Measurements from ENCODE around the gene RMND5B. TPM values are rescaled to one million over a fixed set of nuclear protein-coding genes. Genes with fewer than 3 reads are reported as not detected.

The RMND5B gene
- total and polyA plus RNA-seq, 7 donors = 25.2 to 44.8 (median 37.5) TPM

- Histone ChIP-seq H3K4me1 (no peaks in the 10 kb centered on the region), H3K36me3 (no peaks in the 10 kb centered on the region), H3K27me3 (no peaks in the 10 kb centered on the region), H3K9me3 (no peaks in the 10 kb centered on the region), H3K27ac (no peak overlapping the region), H3K4me3 (no peak overlapping the region)
- intact Hi-C loops (cut with DNase I) = no loop called here
- DNase-seq = no peak
- WGBS, 2 donors = 71 to 85% methylated on average over 4 of the region's 4 CpGs
- TF ChIP-seq CTCF (IDR thresholded peaks at IDR 0.05) (no peak), EP300 (IDR thresholded peaks at IDR 0.05) (no peak), POLR2A (IDR thresholded peaks at IDR 0.05) (no peak), POLR2AphosphoS5 (IDR thresholded peaks at IDR 0.05) (no peak)
These were observed 60.8 kb downstream of the RMND5B start for GRCh38 chr5:178191661-178192060.

DNA sequence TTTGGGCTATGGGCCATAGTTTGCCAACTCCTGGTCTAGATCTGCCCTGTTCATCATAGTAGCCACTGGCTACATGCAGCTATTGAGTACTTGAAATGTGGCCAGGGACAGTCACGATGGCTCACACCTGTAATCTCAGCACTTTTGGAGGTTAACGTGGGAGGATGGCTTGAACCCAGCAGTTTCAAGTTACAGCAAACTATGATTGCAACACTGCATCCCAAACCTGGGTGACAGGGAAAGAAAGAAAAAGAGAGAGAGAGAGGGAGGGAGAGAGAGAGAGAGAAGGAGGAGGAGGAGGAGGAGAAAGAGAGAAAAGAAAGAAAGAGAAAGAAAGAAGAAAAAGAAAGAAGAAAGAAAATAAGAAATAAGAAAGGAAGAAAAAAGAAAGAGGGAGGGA, 61.4 kb downstream of the RMND5B start:
- Histone ChIP-seq H3K9me3 (no peaks in the 10 kb centered on the region), H3K36me3 (no peaks in the 10 kb centered on the region), H3K4me3 (no peak overlapping the region), H3K27me3 (no peaks in the 10 kb centered on the region), H3K27ac (no peak overlapping the region), H3K4me1 (no peaks in the 10 kb centered on the region)
- no peak for DNase-seq
- intact Hi-C loops (cut with DNase I) = no loop called here
- WGBS, 2 donors = 77 to 82% methylated on average over 2 of the region's 2 CpGs
- TF ChIP-seq POLR2A (IDR thresholded peaks at IDR 0.05) (no peak), POLR2AphosphoS5 (IDR thresholded peaks at IDR 0.05) (no peak), EP300 (IDR thresholded peaks at IDR 0.05) (no peak), CTCF (IDR thresholded peaks at IDR 0.05) (no peak)

- Histone ChIP-seq H3K27me3 (no peaks in the 10 kb centered on the region), H3K36me3 (no peaks in the 10 kb centered on the region), H3K9me3 (no peaks in the 10 kb centered on the region), H3K4me3 (no peak overlapping the region), H3K4me1 (no peaks in the 10 kb centered on the region), H3K27ac (no peak overlapping the region)
- TF ChIP-seq EP300 (IDR thresholded peaks at IDR 0.05) (no peak), POLR2AphosphoS5 (IDR thresholded peaks at IDR 0.05) (no peak), POLR2A (IDR thresholded peaks at IDR 0.05) (no peak), CTCF (IDR thresholded peaks at IDR 0.05) (no peak)
- 95 to 96% methylated on average over 7 of the region's 7 CpGs for WGBS, 2 donors
- DNase-seq = no peak
- intact Hi-C loops (cut with DNase I) = no loop called here
These were observed 62.0 kb downstream of the RMND5B start for GRCh38 chr5:178192787-178193186.

DNA sequence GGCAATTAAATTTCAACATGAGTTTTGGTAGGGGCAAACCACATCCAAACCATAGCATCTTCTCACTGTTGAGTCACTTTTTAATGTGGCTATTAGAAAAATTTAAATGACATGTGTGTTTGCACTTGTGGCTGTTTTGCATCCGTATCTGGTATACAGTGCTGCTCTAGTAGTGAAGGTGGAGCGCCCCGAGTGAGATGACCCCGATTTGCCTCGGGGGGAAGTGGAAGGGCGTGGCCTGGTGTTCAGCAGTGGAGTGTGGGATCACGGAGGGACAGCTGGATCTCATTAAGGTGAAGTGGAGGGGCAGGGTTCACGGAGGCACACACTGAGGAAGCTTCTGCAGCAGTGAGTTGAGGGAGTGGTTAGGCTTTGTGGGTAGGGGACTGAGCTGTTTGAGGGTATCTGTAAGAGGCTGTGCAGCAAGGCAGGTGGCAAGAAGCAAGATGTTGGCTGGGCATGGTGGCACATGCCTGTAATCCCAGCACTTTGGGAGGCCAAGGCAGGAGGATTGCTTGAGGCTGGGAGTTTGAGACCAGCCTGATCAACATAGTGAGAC, 62.5 kb downstream of the RMND5B start:
- DNase-seq = no peak
- no peaks in the 10 kb centered on the region for H3K9me3 ChIP-seq
- no peaks in the 10 kb centered on the region for H3K27me3 ChIP-seq
- intact Hi-C loops (cut with DNase I) = no loop called here
- H3K27ac ChIP-seq = no peak overlapping the region
- H3K4me3 ChIP-seq = no peak overlapping the region
- WGBS, 2 donors = 63 to 79% methylated on average over 8 of the region's 8 CpGs
- H3K36me3 ChIP-seq = no peaks in the 10 kb centered on the region
- TF ChIP-seq EP300 (IDR thresholded peaks at IDR 0.05) (no peak), POLR2A (IDR thresholded peaks at IDR 0.05) (no peak), CTCF (IDR thresholded peaks at IDR 0.05) (no peak), POLR2AphosphoS5 (IDR thresholded peaks at IDR 0.05) (no peak)
- no peaks in the 10 kb centered on the region for H3K4me1 ChIP-seq

GRCh38 chr5:178194026-178194425, 63.2 kb downstream of the RMND5B start:
- intact Hi-C loops (cut with DNase I) = no loop called here
- no peaks in the 10 kb centered on the region for H3K36me3 ChIP-seq
- WGBS, 2 donors = 31 to 58% methylated on average over 7 of the region's 7 CpGs
- H3K9me3 ChIP-seq = no peaks in the 10 kb centered on the region
- no peaks in the 10 kb centered on the region for H3K4me1 ChIP-seq
- H3K27me3 ChIP-seq = no peaks in the 10 kb centered on the region
- no peak overlapping the region for H3K4me3 ChIP-seq
- TF ChIP-seq EP300 (IDR thresholded peaks at IDR 0.05) (no peak), POLR2AphosphoS5 (IDR thresholded peaks at IDR 0.05) (no peak), POLR2A (IDR thresholded peaks at IDR 0.05) (no peak), CTCF (IDR thresholded peaks at IDR 0.05) (no peak)
- no peak overlapping the region for H3K27ac ChIP-seq
- no peak for DNase-seq

Measured in sigmoid colon (tissue), 7 donors.